ENCODE results near the gene SPO11.

SPO11 gene

GRCh38 chr20:57380081-57380750 lies 50.6 kb downstream of the SPO11 start:
- DNase-seq (ENCODE audit: low read depth), result no peak
- no peak overlapping the region for H3K4me3 ChIP-seq (ENCODE audit: low read depth, low read length)
- TF ChIP-seq, protein P1, sequence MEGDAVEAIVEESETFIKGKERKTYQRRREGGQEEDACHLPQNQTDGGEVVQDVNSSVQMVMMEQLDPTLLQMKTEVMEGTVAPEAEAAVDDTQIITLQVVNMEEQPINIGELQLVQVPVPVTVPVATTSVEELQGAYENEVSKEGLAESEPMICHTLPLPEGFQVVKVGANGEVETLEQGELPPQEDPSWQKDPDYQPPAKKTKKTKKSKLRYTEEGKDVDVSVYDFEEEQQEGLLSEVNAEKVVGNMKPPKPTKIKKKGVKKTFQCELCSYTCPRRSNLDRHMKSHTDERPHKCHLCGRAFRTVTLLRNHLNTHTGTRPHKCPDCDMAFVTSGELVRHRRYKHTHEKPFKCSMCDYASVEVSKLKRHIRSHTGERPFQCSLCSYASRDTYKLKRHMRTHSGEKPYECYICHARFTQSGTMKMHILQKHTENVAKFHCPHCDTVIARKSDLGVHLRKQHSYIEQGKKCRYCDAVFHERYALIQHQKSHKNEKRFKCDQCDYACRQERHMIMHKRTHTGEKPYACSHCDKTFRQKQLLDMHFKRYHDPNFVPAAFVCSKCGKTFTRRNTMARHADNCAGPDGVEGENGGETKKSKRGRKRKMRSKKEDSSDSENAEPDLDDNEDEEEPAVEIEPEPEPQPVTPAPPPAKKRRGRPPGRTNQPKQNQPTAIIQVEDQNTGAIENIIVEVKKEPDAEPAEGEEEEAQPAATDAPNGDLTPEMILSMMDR (IDR thresholded peaks at IDR 0.05; ENCODE audit: control insufficient read depth, extremely low read depth, insufficient read depth), result no peak

DNA sequence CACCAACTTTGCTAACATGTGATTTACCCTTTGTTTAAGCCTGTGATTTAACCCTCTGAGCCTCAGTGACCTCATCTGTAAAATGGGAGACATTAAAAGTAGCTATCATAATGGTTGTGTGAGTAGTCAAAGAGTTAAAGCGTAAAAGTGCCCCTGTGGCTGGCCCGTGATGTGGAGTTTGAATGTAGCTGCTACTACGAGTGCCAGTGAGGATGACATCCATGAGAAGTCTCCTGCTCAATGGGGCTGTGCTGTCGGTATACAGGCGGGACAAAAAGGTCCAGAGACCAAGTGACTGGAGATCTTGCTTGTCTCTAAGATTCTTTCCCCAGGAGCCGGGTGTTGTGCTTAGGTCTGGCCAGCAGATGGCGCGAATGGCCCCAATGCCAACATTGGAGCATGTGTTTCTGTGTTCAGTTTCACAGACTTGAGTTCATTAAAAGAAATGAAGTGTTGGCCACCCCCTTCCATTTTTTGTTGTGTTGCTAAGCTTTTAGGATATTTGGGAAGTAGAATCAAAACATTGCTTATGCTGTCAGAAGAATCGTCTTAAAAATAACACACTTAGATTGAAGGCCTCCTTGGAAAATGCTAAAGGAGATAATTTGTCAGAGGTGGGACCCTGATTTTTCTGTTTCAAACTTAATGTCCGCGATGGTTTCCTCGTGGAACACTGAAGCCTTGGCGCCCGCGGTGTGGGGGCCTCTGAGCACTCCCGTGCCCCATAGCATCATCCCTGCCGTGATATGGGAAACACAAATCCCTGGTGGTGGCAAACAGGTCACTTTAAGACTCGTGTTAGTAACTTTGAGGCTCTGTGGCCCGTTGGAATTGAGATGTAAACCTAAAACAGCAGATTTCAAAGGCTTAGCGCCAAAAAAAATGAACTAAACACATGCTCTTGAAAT lies 52.2 kb downstream of the SPO11 start:
- no peak overlapping the region for H3K4me3 ChIP-seq (ENCODE audit: low read depth, low read length)
- TF ChIP-seq, protein P1 (IDR thresholded peaks at IDR 0.05; ENCODE audit: control insufficient read depth, extremely low read depth, insufficient read depth), result peak; percentile 95
- DNase-seq (ENCODE audit: low read depth), result peak; percentile 46

- H3K4me3 ChIP-seq (ENCODE audit: low read depth, low read length), result no peak overlapping the region
- no peak for DNase-seq (ENCODE audit: low read depth)
- TF ChIP-seq, protein P1 (IDR thresholded peaks at IDR 0.05; ENCODE audit: control insufficient read depth, extremely low read depth, insufficient read depth), result no peak
Measured at GRCh38 chr20:57382516-57382915, 52.9 kb downstream of the SPO11 start.

DNA sequence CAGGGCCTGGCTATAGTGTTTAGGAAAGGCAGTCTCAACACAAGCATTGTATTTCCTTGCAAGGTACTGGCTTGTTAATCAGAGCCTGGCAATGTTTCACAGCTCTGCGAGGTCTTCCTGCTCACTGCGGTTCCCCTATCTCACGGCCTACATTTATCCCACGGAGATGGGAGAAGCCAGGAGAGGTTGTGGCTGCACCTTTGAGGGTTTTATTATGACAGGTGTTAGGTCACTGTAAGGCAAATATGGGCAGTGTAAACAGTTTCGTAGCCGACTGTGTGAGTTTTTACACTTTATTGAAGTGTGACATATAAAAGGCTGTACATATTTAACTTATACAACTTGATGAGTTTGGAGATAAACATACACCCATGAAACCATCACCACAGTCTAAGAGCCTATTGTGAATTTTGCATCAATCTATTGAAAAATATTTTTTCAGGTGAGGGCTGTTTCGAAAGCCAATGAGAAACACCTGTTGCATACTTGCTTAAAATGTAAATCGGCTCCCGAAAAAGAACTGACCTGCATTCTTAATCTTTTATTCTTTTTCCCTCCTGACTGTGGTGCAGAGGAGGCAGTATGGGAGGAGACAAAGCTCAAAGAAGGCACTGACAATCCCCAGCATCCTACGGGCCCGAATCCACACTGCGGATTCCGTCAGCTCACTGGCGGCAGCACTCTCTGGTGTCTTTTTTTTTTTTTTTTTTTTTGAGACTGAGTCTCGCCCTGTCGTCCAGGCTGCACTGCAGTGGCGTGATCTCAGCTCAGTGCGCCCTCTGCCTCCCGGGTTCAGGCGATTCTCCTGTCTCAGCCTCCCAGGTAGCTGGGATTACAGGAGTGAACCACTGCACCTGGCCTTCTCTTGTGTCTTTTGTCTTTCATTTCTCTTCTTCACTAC lies 54.1 kb downstream of the SPO11 start:
- TF ChIP-seq, protein P1 (IDR thresholded peaks at IDR 0.05; ENCODE audit: control insufficient read depth, extremely low read depth, insufficient read depth), result no peak
- DNase-seq (ENCODE audit: low read depth), result no peak
- no peak overlapping the region for H3K4me3 ChIP-seq (ENCODE audit: low read depth, low read length)

- TF ChIP-seq, protein P1 (IDR thresholded peaks at IDR 0.05; ENCODE audit: control insufficient read depth, extremely low read depth, insufficient read depth), result no peak
- H3K4me3 ChIP-seq (ENCODE audit: low read depth, low read length), result no peak overlapping the region
- DNase-seq (ENCODE audit: low read depth), result no peak
Measured at GRCh38 chr20:57384486-57384885, 54.9 kb downstream of the SPO11 start.

DNA sequence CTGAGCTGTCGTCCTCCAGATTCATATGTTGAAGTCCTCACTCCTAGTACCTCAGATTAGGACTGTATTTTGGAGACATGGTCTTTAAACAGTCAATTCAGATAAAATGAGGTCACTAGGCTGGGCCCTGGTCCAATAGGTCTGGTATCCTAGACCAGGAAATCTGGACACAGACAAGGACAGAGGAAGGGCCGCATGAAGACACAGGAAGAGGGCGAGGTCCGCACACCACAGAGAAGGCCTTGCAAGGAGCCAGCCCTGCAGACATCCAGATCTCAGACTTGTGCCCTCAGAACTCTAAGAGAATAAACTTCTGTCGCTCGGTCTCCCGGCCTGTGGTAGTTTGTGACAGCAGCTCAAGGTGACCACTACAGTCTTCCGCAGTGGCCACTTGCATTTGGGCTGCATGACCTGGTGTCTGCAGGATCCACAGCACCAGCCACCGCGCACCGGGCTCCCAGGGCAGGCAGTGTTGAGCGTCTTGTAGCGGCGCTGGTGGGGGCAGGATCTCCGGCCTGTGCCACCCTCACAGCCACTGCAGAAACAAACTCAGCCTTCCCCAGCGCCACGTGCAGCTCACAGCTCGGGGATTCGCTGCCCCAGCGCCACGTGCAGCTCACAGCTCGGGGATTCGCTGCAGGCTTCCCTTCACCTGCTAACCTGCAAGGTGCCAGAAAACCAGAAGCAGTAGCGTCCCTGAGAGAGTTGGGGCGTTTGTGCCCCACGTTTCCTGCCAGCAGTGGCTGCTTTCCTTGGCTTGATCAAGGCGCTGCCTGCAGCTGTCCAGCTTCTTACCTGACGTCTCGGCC lies 55.6 kb downstream of the SPO11 start:
- TF ChIP-seq, protein P1 (IDR thresholded peaks at IDR 0.05; ENCODE audit: control insufficient read depth, extremely low read depth, insufficient read depth), result no peak
- DNase-seq (ENCODE audit: low read depth), result no peak
- H3K4me3 ChIP-seq (ENCODE audit: low read depth, low read length), result no peak overlapping the region
